Ascending aorta (tissue), 2 donors: ENCODE results near the gene UGCG. TPM values are rescaled to one million over a fixed set of nuclear protein-coding genes. Genes with fewer than 3 reads are reported as not detected.

Experiments
- DNase-seq, 2 donors: peaks; one replicate each; pipeline ENCODE4 v3.0.0-alpha.2; 2019; ENCODE audit warnings: low spot score in 2 of 2
- H3K27ac ChIP-seq, 2 donors: fragments of 200-600 bp; sonication (generic); one replicate each; pipeline ENCODE4 v1.5.1; 2016 to 2017; ENCODE audit warnings: mild to moderate bottlenecking in 1 of 2
- H3K27me3 ChIP-seq: fragments of 200-600 bp; sonication (generic); one replicate; pipeline ENCODE4 v1.5.1; 2017
- H3K36me3 ChIP-seq, 2 donors: fragments of 200-600 bp; sonication (generic); one replicate each; pipeline ENCODE4 v1.5.1; 2016
- H3K4me1 ChIP-seq, 2 donors: fragments of 200-600 bp; sonication (generic); one replicate each; pipeline ENCODE4 v1.5.1; 2016 to 2017; ENCODE audit warnings: mild to moderate bottlenecking in 1 of 2
- H3K4me3 ChIP-seq, 2 donors: fragments of 200-600 bp; sonication (generic); one replicate each; pipeline ENCODE4 v1.5.1; 2016 to 2017; ENCODE audit warnings: mild to moderate bottlenecking in 1 of 2
- H3K9me3 ChIP-seq, 2 donors: fragments of 200-600 bp; sonication (generic); one replicate each; pipeline ENCODE4 v1.5.1; 2016
- CTCF ChIP-seq, 3 experiments: fragments of 200-600 bp in 2 of 3; fragments of 450-650 bp in 1 of 3; sonication (generic) in 2 of 3; IDR thresholded peaks; one replicate each; pipeline ENCODE4 v1.5.1; 2016 to 2019; ENCODE audit warnings: antibody characterized with exemption in 3 of 3, mild to moderate bottlenecking in 1 of 3, moderate library complexity in 1 of 3
- intact Hi-C: fragments of 100-400 bp; cut with DNase I; formaldehyde crosslinking; loops from one replicate; pipeline ENCODE4 v1.15.1; 2023
- total RNA-seq: library from RNA; depleted of rRNA; stranded (reverse); fragments of >200 nt; gene quantifications from one replicate; pipeline ENCODE4 v1.1.0, GENCODE V29; 2016

UGCG gene
- total RNA-seq, 1 donor from 2014 or later = 5.7 TPM

- no peak for DNase-seq
- Histone ChIP-seq H3K27me3 (no peaks in the 10 kb centered on the region), H3K36me3 (peaks cover 4 to 20% of the 10 kb centered on the region in 2 donors), H3K4me1 (no peaks in the 10 kb centered on the region), H3K4me3 (no peak overlapping the region), H3K27ac (no peak overlapping the region), H3K9me3 (no peaks in the 10 kb centered on the region)
- TF ChIP-seq CTCF (IDR thresholded peaks at IDR 0.05) = no peak
- intact Hi-C loops = no loop called here
Measured at GRCh38 chr9:111924281-111924680, 27.7 kb downstream of the UGCG start.

- Histone ChIP-seq H3K36me3 (peaks cover 4 to 28% of the 10 kb centered on the region in 2 donors), H3K27me3 (no peaks in the 10 kb centered on the region), H3K4me3 (no peak overlapping the region), H3K4me1 (no peaks in the 10 kb centered on the region), H3K27ac (no peak overlapping the region), H3K9me3 (no peaks in the 10 kb centered on the region)
- intact Hi-C loops = no loop called here
- no peak for TF ChIP-seq CTCF (IDR thresholded peaks at IDR 0.05)
- DNase-seq = no peak
Measured at GRCh38 chr9:111925017-111925770, 28.6 kb downstream of the UGCG start.

GRCh38 chr9:111925784-111926183 is 29.2 kb downstream of the UGCG start:
- Histone ChIP-seq H3K27ac (no peak overlapping the region), H3K4me3 (no peak overlapping the region), H3K27me3 (no peaks in the 10 kb centered on the region), H3K36me3 (peaks cover 9 to 30% of the 10 kb centered on the region in 2 donors), H3K4me1 (no peaks in the 10 kb centered on the region), H3K9me3 (no peaks in the 10 kb centered on the region)
- intact Hi-C loops = no loop called here
- TF ChIP-seq CTCF (IDR thresholded peaks at IDR 0.05) = no peak
- DNase-seq = no peak

GRCh38 chr9:111926421-111926875 is 29.8 kb downstream of the UGCG start:
- H3K4me3 ChIP-seq = no peak overlapping the region
- H3K27ac ChIP-seq = no peak overlapping the region
- intact Hi-C loops = no loop called here
- H3K27me3 ChIP-seq = no peaks in the 10 kb centered on the region
- no peak for TF ChIP-seq CTCF (IDR thresholded peaks at IDR 0.05)
- H3K9me3 ChIP-seq = no peaks in the 10 kb centered on the region
- no peaks in the 10 kb centered on the region for H3K4me1 ChIP-seq
- H3K36me3 ChIP-seq = peaks cover 14 to 30% of the 10 kb centered on the region in 2 donors
- peak; percentile 37 to 71 for DNase-seq

GRCh38 chr9:111928359-111928720 is 31.7 kb downstream of the UGCG start:
- intact Hi-C loops = no loop called here
- H3K27ac ChIP-seq = no peak overlapping the region
- H3K9me3 ChIP-seq = no peaks in the 10 kb centered on the region
- peaks cover 29 to 49% of the 10 kb centered on the region in 2 donors for H3K36me3 ChIP-seq
- H3K4me1 ChIP-seq = no peaks in the 10 kb centered on the region
- no peak for DNase-seq
- no peak overlapping the region for H3K4me3 ChIP-seq
- no peaks in the 10 kb centered on the region for H3K27me3 ChIP-seq
- TF ChIP-seq CTCF (IDR thresholded peaks at IDR 0.05) = no peak
